Activated CD8-positive, alpha-beta memory T cell treated with anti-CD3 and anti-CD28 coated beads, Interleukin-2, amount 50 U/mL, for 1 hour (primary cell): Measurements from ENCODE around the gene MARCHF10.
"Not testable (repeated sequence)": the region's sequence is repeated elsewhere in the genome, so short reads cannot be mapped to it uniquely, and the experiment has no call there.

Experiments
- DNase-seq: peaks from one replicate; pipeline ENCODE4 v3.0.0-alpha.2; 2020; ENCODE audit errors: extremely low read depth

Gene MARCHF10

DNA sequence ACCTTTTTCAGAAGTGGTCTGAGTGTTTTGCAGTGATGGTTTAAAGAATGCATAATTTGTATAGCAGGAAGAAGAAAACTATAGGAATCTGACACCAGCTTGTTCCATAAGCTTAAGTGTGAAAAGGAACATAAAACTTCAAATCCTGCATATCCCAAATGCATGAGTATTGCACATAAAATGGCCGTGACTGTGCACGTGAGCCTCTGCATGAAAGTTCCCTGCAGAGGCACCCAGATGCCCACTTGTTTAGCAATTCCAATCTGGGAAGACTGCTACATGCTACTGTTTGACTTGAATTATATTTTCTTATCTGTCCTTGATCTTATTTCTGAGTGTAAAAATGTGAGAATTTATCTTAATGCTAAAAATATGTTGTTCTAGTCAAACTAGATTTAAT, 21.5 kb downstream of the MARCHF10 start:
- DNase-seq = no peak

DNA sequence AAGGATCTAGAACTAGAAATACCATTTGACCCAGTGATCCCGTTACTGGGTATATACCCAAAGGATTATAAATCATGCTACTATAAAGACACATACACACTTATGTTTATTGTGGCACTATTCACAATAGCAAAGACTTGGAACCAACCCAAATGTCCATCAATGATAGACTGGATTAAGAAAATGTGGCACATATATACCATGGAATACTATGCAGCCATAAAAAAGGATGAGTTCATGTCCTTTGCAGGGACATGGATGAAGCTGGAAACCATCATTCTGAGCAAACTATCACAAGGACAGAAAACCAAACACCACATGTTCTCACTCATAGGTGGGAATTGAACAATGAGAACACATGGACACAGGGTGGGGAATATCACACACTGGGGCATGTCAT, 22.1 kb downstream of the MARCHF10 start:
- not testable (repeated sequence) for DNase-seq

DNA sequence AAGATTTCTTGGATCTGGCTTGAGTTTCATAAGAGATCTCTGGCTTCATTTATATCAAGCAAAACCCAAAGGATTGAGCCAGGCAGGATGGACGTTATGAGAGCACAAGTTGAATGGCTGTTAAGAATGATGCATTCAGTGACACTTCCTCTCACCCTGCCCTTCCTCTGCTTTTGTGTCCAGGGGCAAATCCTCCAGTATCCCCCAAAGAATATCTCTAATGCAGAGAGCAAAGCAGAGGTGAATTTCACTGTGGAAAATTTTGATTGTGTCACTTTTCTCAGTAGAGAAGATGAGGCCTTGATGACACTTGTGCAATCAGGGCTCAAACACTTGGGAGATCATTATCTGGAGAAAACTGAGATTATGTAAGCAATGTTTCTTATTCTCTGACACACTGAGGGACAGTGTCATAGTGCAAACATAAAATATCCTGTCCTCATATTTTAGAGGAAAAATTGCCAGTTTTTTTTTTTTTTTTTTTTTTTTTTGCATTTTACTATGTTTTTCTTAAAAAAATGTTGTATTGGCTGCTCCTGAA, 25.3 kb downstream of the MARCHF10 start:
- no peak for DNase-seq

GRCh38 chr17:62781831-62782251, 26.3 kb downstream of the MARCHF10 start:
- no peak for DNase-seq

- DNase-seq = no peak
These were observed 26.8 kb downstream of the MARCHF10 start for GRCh38 chr17:62781356-62781755.

- no peak for DNase-seq
These were observed 27.2 kb downstream of the MARCHF10 start for GRCh38 chr17:62780951-62781350.

DNA sequence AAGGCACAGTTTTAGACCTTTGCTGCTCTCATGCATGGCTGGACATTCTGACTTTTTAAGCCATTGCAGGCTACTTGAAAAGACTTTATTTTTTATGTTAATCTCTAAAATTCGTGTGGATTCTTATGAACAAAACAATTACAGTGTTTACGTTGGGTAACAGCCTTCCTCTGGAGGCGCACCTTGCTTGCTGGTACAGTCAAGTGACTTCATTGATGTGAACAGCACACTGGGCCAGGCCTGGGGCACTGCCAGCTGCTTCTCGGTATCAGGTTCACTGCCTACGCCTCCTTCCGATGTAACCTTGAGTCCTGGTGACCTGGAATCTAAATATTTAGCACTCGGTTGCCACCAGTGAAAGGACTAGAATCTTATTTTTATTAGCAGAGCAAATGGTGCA, 27.8 kb downstream of the MARCHF10 start:
- DNase-seq = no peak

DNA sequence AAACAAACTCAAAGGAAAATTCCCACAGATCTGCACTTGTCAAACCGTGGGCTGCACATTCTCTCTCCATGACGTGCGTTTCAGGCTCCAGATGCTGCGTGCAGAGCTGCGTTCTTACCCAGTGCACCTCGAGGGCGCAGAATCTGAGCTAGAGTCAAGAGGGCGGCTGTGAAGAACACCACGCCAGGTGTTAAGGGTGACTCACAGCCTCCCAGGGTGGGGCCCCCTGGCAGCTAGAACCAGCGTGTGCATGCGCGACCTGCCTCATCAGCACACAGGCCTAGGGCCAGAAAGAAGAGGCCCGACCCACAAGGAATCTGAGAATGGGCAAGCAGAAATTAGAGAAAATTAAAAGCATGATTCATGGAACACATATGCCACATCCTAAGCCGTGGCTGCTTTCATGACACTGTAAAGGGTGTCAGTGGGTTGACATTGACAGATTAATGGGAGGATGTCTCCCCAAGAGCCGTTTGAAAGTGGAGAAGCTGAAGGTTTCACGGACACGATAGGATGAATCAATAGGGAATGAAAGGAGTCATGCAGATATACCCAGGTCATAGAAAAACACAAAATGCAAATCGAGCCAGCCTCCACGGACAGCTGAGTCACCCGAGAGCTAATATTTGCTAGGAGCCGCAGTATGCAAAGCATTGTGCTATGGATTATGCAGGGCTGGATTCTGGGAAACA, 29.0 kb downstream of the MARCHF10 start:
- no peak for DNase-seq

DNA sequence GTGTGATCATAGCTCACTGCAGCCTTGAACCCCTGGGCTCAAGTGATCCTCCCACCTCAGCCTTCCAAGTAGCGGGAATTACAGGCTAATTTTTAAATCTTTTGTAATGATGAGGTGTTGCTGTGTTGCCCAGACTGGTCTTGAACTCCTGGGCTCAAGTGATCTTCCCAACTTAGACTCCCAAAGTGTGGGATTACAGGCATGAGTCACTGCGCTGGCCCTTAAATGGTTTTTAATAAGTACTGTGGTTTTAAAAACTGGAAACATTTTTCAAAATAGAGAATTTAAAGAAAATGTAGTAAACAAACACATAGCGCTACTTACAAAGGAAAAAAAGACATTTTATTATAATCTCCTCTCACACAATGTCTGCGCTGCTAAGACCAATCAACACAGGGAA, 32.2 kb downstream of the MARCHF10 start:
- no peak for DNase-seq

- no peak for DNase-seq
These were observed 33.8 kb downstream of the MARCHF10 start for GRCh38 chr17:62774338-62774737.

DNA sequence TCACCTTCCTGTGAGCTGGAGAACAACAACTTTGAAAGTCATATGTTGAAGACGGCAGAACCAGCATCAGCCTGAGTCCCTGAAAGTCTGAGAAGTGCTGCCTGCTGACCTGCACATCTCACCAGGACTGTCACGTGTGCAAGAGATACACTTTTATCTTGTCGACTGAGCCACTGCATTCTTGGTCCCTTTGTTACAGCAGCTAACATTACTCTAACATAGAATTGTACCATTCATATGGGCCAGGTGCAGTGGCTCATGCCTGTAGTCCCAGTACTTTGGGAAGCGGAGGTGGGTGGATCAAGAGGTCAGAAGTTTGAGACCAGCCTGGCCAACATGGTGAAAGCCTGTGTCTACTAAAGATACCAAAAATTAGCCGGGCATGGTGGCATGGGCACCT, 40.1 kb downstream of the MARCHF10 start:
- DNase-seq = no peak

DNA sequence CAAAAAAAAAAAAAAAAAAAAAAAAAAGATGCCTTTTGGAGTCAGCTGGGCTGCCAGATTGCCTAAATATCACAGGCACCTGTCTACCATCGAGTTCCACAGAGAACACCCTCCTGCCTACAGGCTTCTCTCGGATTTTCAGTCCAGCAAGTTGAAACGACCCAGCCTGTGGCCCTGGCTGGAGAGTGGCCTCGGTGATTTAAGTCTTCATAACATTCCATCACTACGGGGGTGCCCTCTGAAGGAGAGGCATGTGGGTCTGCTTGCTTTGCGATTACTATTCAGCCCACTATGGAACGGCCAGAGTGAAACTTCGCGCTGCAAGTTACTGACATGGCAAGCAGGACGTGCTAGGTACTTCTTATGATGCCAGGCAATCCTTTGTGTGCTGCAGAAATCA, 42.8 kb downstream of the MARCHF10 start:
- no peak for DNase-seq

DNA sequence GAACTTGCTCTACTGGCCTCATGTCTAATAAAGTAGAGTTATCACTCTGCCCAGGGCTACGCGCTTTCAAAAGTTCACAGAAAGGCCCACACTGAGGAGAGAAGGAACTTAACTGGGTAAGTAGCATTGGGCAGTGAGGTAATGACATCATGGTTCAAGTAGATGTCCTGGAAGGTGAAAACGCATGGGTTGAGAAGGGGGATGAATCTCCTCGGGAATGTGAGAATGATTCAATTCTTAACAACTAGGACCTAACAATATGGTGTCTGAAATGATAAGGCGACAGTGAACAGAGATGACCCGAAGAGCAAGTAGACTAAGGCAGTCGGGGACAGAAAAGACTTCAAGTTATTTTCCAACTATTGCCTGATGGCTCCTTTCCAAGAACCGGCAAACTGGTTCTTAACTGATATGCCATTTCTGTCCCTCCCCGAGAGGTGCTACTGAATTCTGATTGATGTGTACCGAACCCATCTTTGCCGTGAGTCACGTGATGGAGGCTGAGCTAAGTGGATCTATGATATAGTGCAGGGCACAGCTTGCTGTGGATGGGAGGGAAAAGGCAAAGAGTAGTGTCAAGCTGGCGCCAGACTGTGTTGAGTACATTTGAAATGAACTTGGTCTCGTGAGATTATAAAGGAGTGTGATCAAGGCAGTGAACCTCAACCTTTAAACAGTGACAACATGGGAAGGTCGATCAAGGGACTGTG, 44.1 kb downstream of the MARCHF10 start:
- DNase-seq = no peak

DNA sequence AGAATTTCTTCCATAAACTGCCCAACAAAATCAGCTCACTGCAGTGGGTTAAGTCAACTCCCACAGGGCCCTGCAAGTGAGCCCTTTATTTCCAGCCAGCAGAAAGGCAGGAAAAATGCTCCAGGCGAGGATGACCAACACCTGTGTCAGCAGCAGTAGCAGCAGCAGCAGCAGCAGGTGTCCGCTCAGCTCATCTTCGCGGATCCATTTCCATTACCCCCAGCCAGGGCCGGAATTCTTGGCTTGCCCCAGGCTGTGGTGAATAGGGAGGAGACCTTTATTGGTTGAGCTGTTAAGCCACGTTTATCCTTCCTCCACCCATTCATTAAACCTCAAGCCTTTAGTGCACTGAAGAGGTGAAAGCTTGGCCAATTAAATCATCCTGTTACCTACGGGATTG, 46.2 kb downstream of the MARCHF10 start:
- DNase-seq = no peak

GRCh38 chr17:62760945-62761267, 47.2 kb downstream of the MARCHF10 start:
- no peak for DNase-seq

- no peak for DNase-seq
These were observed 47.8 kb downstream of the MARCHF10 start for GRCh38 chr17:62760059-62760944.

DNA sequence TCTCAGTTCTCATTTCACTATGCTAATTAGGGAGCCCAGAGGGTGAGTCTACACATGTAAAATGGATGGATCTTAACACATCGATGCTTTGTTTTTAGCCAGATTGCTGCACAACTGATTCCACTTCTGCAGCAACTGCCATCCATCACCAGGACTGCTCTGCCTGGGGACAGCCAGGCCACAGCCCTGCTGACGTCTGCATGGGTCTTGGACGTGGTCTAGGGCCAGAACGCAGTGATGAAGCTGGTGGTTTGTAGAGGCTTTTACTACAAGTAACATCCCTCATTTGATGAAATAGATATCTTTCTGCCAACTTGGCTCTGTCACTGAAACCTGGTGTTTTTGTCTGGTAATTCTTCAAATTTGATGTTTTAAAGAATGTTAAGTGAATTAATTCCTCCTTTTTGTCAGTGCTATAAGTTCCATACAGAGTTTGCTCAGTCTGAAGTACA, 50.6 kb downstream of the MARCHF10 start:
- DNase-seq = no peak

- no peak for DNase-seq
These were observed 51.9 kb downstream of the MARCHF10 start for GRCh38 chr17:62756198-62756597.

DNA sequence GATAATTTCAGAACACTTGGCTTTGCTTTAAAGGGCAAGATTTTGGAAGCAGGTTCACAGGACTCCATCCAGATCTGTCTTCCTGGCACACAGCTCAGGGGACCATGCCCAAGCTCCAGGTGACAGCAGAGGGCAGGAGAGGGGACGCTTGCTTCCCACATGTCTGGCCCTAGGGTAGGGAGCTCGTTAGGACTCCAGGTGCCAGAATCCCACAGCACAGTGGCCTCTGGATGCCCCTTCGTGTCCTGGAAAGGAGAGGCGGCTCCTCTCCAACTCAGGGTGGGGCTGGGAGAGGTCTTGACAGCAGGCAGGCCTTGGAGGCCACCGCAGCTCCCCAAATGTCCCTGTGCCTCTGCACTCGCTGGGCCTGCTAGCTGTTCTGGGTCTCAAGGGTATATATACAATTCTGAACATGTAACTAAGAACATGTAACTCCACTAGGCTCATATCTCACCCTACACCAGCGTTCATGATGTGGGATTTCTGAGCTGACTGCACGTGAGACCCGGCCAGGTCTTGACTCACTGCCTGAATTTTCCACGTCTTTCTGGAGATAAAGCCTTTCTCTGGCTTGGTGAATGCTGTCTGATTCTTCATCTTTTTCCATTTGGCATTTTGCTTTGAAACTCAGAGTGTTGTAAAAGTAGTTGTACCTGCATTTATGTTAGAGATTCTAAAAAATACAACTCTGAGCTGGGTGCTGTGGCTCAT, 52.8 kb downstream of the MARCHF10 start:
- no peak for DNase-seq

- DNase-seq = no peak
These were observed 53.5 kb downstream of the MARCHF10 start for GRCh38 chr17:62754631-62755030.

GRCh38 chr17:62753562-62753961, 54.6 kb downstream of the MARCHF10 start:
- DNase-seq = no peak
